Fibroblast of lung (primary cell): ENCODE results near the gene DNAH17. TPM values are rescaled to one million over a fixed set of nuclear protein-coding genes. Genes with fewer than 3 reads are reported as not detected.

Experiments used
- DNase-seq, 2 donors: peaks; one replicate each; pipeline versions ENCODE4 v3.0.0 to v3.0.0-alpha.2; 2010; ENCODE audit warnings: low read depth in 2 of 2
- H2AFZ ChIP-seq: 2 replicates; pipeline ENCODE4 v1.5.1; 2012; ENCODE audit warnings: low read length, control low read depth, inconsistent platforms
- H3K27ac ChIP-seq: 2 replicates; pipeline ENCODE4 v1.5.1; 2011; ENCODE audit warnings: low read length, control low read depth; ENCODE audit not compliant: insufficient read depth
- H3K27me3 ChIP-seq: 2 replicates; pipeline ENCODE4 v1.5.1; 2011; ENCODE audit warnings: mild to moderate bottlenecking, low read length; ENCODE audit not compliant: control insufficient read depth, insufficient read depth
- H3K36me3 ChIP-seq: 2 replicates; pipeline ENCODE4 v1.5.1; 2011; ENCODE audit warnings: low read length; ENCODE audit not compliant: control insufficient read depth, insufficient read depth
- H3K4me1 ChIP-seq: 2 replicates; pipeline ENCODE4 v1.5.1; 2011; ENCODE audit warnings: low read length; ENCODE audit not compliant: control insufficient read depth, insufficient read depth; ENCODE audit errors: extremely low read depth
- H3K4me2 ChIP-seq: 2 replicates; pipeline ENCODE4 v1.5.1; 2011; ENCODE audit warnings: low read length, control low read depth; ENCODE audit not compliant: insufficient read depth; ENCODE audit errors: extremely low read depth
- H3K4me3 ChIP-seq, 4 experiments: fragments of 200-600 bp in 1 of 4; sonication (generic) in 1 of 4; replicated peaks in 1 of 4; 2 replicates each; pipeline ENCODE4 v1.5.1; 2011 to 2016; ENCODE audit warnings: low read length in 4 of 4, low read depth in 3 of 4, mild to moderate bottlenecking in 3 of 4, control low read depth in 2 of 4, inconsistent platforms in 1 of 4, mixed read lengths in 1 of 4; ENCODE audit not compliant: insufficient read depth in 1 of 4; ENCODE audit errors: control extremely low read depth in 1 of 4
- H3K79me2 ChIP-seq: 2 replicates; pipeline ENCODE4 v1.5.1; 2012; ENCODE audit warnings: mild to moderate bottlenecking, low read length, inconsistent platforms; ENCODE audit not compliant: control insufficient read depth, insufficient read depth
- H3K9ac ChIP-seq: 2 replicates; pipeline ENCODE4 v1.5.1; 2011; ENCODE audit warnings: mild to moderate bottlenecking, low read length, control low read depth; ENCODE audit not compliant: insufficient read depth
- H3K9me3 ChIP-seq: 2 replicates; pipeline ENCODE4 v1.5.1; 2012; ENCODE audit warnings: low read depth, low read length; ENCODE audit not compliant: control insufficient read depth, insufficient read depth
- H4K20me1 ChIP-seq: 2 replicates; pipeline ENCODE4 v1.5.1; 2011; ENCODE audit warnings: low read length; ENCODE audit not compliant: control insufficient read depth, insufficient read depth; ENCODE audit errors: extremely low read depth
- EZH2 ChIP-seq: IDR thresholded peaks from 2 replicates; pipeline ENCODE4 v1.5.1; 2012; ENCODE audit warnings: low read length, control low read depth, mild to moderate bottlenecking; ENCODE audit errors: missing control alignments
- polyA plus RNA-seq, 2 donors: library from polyadenylated mRNA; depleted of rRNA in 1 of 2; stranded (reverse) in 1 of 2; unstranded in 1 of 2; fragments of >200 nt; gene quantifications; 2 replicates each; pipeline ENCODE4 v1.2.1, GENCODE V29; 2011 to 2012; ENCODE audit warnings: missing spikeins in 1 of 2
- total RNA-seq: library from RNA; depleted of rRNA; stranded (reverse); fragments of >200 nt; gene quantifications from 2 replicates; pipeline ENCODE4 v1.2.1, GENCODE V29; 2014
- TF ChIP-seq, protein P1 (sequence below), 2 donors: IDR thresholded peaks in 1 of 2; conservative IDR thresholded peaks in 1 of 2; 1 replicate in 1 of 2; 2 replicates in 1 of 2; pipeline ENCODE4 v1.5.1; 2011 to 2012; ENCODE audit warnings: low read length in 2 of 2, control low read depth in 1 of 2, inconsistent platforms in 1 of 2, low read depth in 1 of 2, mild to moderate bottlenecking in 1 of 2

The DNAH17 gene
- total and polyA plus RNA-seq, 2 donors (not counting 1 experiment from before 2014, with no cell fraction given): not detected

DNA sequence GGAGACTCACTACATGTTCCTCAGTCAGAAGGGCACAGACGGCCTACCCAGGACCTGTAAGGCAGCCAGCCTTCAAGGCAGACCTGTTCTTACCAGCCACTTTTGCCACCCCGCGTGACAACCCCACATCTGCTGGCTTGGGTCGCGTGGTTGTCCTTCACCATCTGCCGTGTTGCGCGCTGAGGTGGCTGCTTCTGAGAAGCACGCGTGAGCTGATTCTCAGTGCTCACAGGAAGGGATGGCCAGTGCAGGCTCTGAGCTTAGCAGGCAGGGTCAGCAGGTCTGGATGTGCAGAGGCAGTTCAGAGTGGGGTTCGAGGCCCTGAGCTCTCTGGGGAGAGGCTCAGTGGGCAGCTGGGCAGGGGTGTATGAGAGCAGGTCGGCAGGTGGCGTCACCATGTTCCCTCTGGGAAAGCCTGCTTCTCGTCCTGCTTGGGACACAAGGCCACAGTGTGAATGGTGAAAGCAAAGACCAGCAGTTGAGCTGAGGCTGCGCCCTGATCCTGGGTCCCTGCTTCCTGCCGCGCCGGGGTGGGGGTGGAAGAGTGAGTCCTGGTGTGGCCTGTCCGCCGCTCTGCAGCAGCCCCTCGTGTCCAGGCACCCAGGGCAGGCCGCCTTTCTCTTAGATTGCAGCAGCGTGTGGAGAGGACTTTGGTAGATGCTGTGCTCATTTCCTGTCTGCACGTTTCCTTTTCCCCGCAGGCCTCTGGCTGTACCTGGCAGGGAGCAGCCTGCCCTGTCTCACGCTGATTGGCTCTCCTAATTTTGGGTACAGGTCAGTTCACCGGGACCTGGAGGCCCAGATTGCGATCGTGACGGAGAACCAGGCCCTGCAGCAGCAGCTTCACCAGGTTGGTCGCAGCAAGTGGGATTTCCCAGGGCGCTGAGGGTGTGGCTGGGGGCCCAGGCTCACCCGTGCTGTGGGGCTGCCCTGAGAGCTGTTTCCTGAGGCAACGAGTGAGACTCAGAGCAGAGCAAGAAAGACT, 162.7 kb downstream of the DNAH17 start:
- TF ChIP-seq, protein P1, sequence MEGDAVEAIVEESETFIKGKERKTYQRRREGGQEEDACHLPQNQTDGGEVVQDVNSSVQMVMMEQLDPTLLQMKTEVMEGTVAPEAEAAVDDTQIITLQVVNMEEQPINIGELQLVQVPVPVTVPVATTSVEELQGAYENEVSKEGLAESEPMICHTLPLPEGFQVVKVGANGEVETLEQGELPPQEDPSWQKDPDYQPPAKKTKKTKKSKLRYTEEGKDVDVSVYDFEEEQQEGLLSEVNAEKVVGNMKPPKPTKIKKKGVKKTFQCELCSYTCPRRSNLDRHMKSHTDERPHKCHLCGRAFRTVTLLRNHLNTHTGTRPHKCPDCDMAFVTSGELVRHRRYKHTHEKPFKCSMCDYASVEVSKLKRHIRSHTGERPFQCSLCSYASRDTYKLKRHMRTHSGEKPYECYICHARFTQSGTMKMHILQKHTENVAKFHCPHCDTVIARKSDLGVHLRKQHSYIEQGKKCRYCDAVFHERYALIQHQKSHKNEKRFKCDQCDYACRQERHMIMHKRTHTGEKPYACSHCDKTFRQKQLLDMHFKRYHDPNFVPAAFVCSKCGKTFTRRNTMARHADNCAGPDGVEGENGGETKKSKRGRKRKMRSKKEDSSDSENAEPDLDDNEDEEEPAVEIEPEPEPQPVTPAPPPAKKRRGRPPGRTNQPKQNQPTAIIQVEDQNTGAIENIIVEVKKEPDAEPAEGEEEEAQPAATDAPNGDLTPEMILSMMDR (conservative IDR thresholded peaks at IDR 0.05 in 1 of 2, IDR thresholded peaks at IDR 0.05 in 1 of 2; ENCODE audit: low read depth in 1 of 2, low read length in 2 of 2): no peak
- no peak for TF ChIP-seq EZH2
- Histone ChIP-seq H4K20me1 (no peaks in the 10 kb centered on the region), H3K9ac (no peak overlapping the region), H3K9me3 (no peaks in the 10 kb centered on the region), H3K27ac (no peak overlapping the region), H3K27me3 (no peaks in the 10 kb centered on the region), H2AFZ (no peak overlapping the region), H3K36me3 (peaks cover 12% of the 10 kb centered on the region), H3K79me2 (peaks cover 30% of the 10 kb centered on the region), H3K4me1 (peaks cover 3% of the 10 kb centered on the region), H3K4me2 (no peak overlapping the region), H3K4me3 (no peak overlapping the region)
- no peak for DNase-seq

DNA sequence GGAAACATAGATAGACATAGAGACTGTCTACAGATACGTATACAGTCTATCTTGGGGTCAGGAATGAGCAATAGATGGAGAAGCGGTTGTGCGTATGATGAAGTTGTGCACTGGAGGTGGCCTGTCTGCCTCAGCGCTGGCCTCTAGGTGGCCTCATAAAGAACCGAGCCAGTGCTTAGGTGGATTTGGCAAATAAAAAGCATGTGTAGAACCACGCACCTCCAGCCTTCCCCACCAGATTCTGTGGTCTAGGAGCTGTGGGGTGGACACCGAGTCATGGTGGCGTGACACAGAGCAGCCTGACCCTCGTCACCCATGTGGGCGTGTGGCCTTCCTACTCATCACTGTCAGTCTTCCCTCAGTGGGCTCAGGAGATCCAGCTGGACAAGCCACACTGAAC, 164.8 kb downstream of the DNAH17 start:
- H3K4me1 ChIP-seq: peaks cover 3% of the 10 kb centered on the region
- no peaks in the 10 kb centered on the region for H3K27me3 ChIP-seq
- H3K4me3 ChIP-seq: no peak overlapping the region
- H3K9me3 ChIP-seq: no peaks in the 10 kb centered on the region
- H3K9ac ChIP-seq: no peak overlapping the region
- H3K27ac ChIP-seq: peak overlapping the region; percentile 19
- peaks cover 9% of the 10 kb centered on the region for H3K36me3 ChIP-seq
- H3K79me2 ChIP-seq: peaks cover 45% of the 10 kb centered on the region
- H2AFZ ChIP-seq: no peak overlapping the region
- TF ChIP-seq, protein P1 (conservative IDR thresholded peaks at IDR 0.05 in 1 of 2, IDR thresholded peaks at IDR 0.05 in 1 of 2; ENCODE audit: low read depth in 1 of 2, low read length in 2 of 2): peak; percentile 11 to 43
- no peak for TF ChIP-seq EZH2
- no peaks in the 10 kb centered on the region for H4K20me1 ChIP-seq
- no peak overlapping the region for H3K4me2 ChIP-seq
- DNase-seq: peak in 1 of 2 donors; percentile 22

DNA sequence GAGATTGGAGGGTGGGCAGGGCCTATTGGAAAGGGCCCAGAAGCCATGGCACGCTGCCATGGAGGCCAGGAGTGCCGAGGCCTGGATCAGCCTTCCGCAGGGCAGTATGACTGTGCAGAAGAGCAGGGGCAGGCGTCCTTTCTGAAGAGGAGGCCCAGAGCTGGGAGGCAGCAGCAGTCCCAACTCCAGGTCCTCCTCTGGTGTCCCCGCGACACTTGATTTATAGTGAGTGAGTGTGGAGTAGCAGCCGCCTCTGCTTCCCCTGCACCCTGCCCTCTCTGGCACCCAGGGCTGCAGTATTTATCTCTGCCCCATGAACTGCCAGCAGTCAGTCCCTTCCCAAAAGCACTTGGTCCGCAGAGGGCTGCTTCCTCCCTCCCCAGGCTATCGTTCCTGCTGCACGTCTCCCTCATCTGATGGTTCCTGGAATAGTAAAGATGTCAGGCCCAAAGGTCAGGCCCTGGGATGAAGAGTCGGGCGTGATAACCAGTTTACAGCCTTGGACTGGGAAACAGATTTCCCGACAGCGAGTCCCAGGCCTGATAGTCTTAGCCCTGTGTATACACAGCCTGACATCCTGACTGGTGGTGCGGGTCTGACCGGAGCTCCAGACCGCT, 165.8 kb downstream of the DNAH17 start:
- H3K36me3 ChIP-seq: peaks cover 9% of the 10 kb centered on the region
- H3K27me3 ChIP-seq: no peaks in the 10 kb centered on the region
- no peak overlapping the region for H3K4me3 ChIP-seq
- H3K4me2 ChIP-seq: no peak overlapping the region
- H3K4me1 ChIP-seq: peaks cover 3% of the 10 kb centered on the region
- no peak for DNase-seq
- H3K9ac ChIP-seq: no peak overlapping the region
- peaks cover 55% of the 10 kb centered on the region for H3K79me2 ChIP-seq
- no peak overlapping the region for H2AFZ ChIP-seq
- peak overlapping the region; percentile 23 for H3K27ac ChIP-seq
- TF ChIP-seq, protein P1 (conservative IDR thresholded peaks at IDR 0.05 in 1 of 2, IDR thresholded peaks at IDR 0.05 in 1 of 2; ENCODE audit: low read depth in 1 of 2, low read length in 2 of 2): no peak
- no peak for TF ChIP-seq EZH2
- no peaks in the 10 kb centered on the region for H4K20me1 ChIP-seq
- H3K9me3 ChIP-seq: no peaks in the 10 kb centered on the region
